Muscle layer of duodenum (tissue), 2 donors: ENCODE results near the gene SIL1.
"Not testable (repeated sequence)": the region's sequence is repeated elsewhere in the genome, so short reads cannot be mapped to it uniquely, and the experiment has no call there.

Experiments
- H3K27ac ChIP-seq: one replicate; pipeline ENCODE4 v1.7.0; 2013; ENCODE audit warnings: mild to moderate bottlenecking, low read length
- H3K27me3 ChIP-seq: one replicate; pipeline ENCODE4 v1.7.0; 2013; ENCODE audit warnings: low read depth, mild to moderate bottlenecking, control low read depth, low read length
- H3K36me3 ChIP-seq, 2 donors: one replicate each; pipeline ENCODE4 v1.7.0; 2013; ENCODE audit warnings: low read length in 2 of 2, control low read depth in 1 of 2, mild to moderate bottlenecking in 1 of 2; ENCODE audit not compliant: insufficient read depth in 2 of 2, control insufficient read depth in 1 of 2
- H3K4me1 ChIP-seq, 2 donors: one replicate each; pipeline ENCODE4 v1.7.0; 2013; ENCODE audit warnings: low read length in 2 of 2, mild to moderate bottlenecking in 2 of 2, control low read depth in 1 of 2, moderate library complexity in 1 of 2; ENCODE audit not compliant: insufficient read depth in 2 of 2, control insufficient read depth in 1 of 2
- H3K4me3 ChIP-seq, 2 donors: one replicate each; pipeline ENCODE4 v1.7.0; 2013; ENCODE audit warnings: low read length in 2 of 2, low read depth in 1 of 2, mild to moderate bottlenecking in 1 of 2
- H3K9me3 ChIP-seq, 2 donors: one replicate each; pipeline ENCODE4 v1.7.0; 2013; ENCODE audit warnings: low read length in 2 of 2, control low read depth in 1 of 2, mild to moderate bottlenecking in 1 of 2; ENCODE audit not compliant: control insufficient read depth in 1 of 2
- donor health status: healthy.

Gene SIL1

DNA sequence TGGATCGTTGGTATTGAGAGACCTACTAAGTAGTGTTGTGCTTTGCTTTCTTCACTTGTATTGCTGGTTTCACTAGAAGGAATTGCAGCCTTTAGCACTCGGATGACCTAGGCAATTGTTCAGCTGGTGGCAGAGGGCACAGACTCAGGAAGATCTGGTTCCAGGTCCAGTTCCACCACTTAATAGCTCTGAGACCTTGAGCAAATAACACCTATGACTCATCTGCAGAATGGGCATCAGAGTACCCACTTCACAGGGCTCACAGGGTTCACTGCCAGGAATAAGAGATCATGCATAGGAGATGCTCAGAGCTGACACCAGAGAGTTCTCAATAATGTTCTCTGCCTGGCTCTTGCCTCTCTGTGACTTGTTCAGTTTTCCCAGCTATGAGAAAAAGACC, 133.6 kb downstream of the SIL1 start:
- Histone ChIP-seq H3K27ac (no peak overlapping the region), H3K4me1 (peaks cover 0 to 5% of the 10 kb centered on the region in 2 donors)

GRCh38 chr5:139063664-139064054, 134.5 kb downstream of the SIL1 start:
- H3K4me3 ChIP-seq, result no peak overlapping the region
- H3K4me1 ChIP-seq, result peaks cover 0 to 5% of the 10 kb centered on the region in 2 donors
- H3K9me3 ChIP-seq, result no peaks in the 10 kb centered on the region
- H3K36me3 ChIP-seq, result no peaks in the 10 kb centered on the region
- no peaks in the 10 kb centered on the region for H3K27me3 ChIP-seq
- no peak overlapping the region for H3K27ac ChIP-seq

More for the DNA sequence above, 133.6 kb downstream of the SIL1 start:
- Histone ChIP-seq H3K27me3 (no peaks in the 10 kb centered on the region), H3K36me3 (no peaks in the 10 kb centered on the region), H3K9me3 (no peaks in the 10 kb centered on the region), H3K4me3 (no peak overlapping the region)

- Histone ChIP-seq H3K4me3 (no peak overlapping the region), H3K9me3 (no peaks in the 10 kb centered on the region), H3K27me3 (no peaks in the 10 kb centered on the region), H3K27ac (no peak overlapping the region), H3K4me1 (peaks cover 0 to 5% of the 10 kb centered on the region in 2 donors), H3K36me3 (no peaks in the 10 kb centered on the region)
These were observed 135.1 kb downstream of the SIL1 start for GRCh38 chr5:139062910-139063663.

DNA sequence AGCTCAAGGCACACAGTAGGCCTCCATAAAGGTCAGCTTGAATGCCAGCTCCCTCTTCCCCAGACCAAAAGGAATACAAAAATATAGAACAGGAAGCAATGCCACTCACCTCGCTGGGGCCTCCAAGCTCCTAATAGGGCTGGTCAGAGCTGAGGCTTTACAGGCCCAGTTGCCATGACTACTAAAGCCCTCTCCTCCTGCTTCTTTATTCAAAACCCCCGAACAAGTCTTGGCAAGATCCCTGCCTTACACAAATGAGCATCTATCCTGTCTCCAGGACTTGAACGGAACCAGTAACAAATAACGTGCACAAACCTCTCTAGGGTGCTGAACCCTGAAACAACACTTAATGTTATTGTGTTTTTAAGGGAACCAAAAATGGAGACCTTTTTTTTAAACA, 136.3 kb downstream of the SIL1 start:
- peaks cover 0 to 5% of the 10 kb centered on the region in 2 donors for H3K4me1 ChIP-seq
- no peak overlapping the region for H3K27ac ChIP-seq
- H3K36me3 ChIP-seq, result no peaks in the 10 kb centered on the region
- H3K9me3 ChIP-seq, result no peaks in the 10 kb centered on the region
- H3K27me3 ChIP-seq, result no peaks in the 10 kb centered on the region
- H3K4me3 ChIP-seq, result no peak overlapping the region

GRCh38 chr5:139061274-139061673, 136.9 kb downstream of the SIL1 start:
- Histone ChIP-seq H3K4me1 (peaks cover 0 to 5% of the 10 kb centered on the region in 2 donors), H3K27ac (no peak overlapping the region), H3K9me3 (no peaks in the 10 kb centered on the region), H3K36me3 (no peaks in the 10 kb centered on the region), H3K27me3 (no peaks in the 10 kb centered on the region), H3K4me3 (no peak overlapping the region)

DNA sequence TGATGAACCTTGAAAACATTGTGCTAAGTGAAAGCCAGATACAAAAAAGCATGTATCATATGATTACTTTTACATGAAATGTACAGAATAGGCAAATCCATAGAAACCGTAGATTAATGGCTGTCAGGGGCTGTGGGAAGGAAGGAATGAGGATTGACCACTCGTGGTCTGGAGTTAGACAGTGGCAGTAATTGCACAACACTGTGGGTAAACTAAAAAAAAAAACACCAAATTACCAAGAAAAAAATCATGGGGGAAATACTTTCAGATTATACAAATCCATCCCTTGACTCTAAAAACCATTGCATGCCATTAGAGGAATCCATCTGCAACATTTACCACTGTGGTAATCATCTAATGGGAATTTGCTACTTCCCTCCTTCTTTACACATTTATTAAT, 140.0 kb downstream of the SIL1 start:
- peaks cover 0 to 5% of the 10 kb centered on the region in 2 donors for H3K4me1 ChIP-seq
- H3K4me3 ChIP-seq, result no peak overlapping the region

GRCh38 chr5:139057045-139057939, 140.9 kb downstream of the SIL1 start:
- H3K4me3 ChIP-seq, H3K4me1 ChIP-seq, H3K27ac ChIP-seq, H3K27me3 ChIP-seq, H3K36me3 ChIP-seq, H3K9me3 ChIP-seq: not testable (repeated sequence)

More for the DNA sequence above, 140.0 kb downstream of the SIL1 start:
- Histone ChIP-seq H3K36me3 (no peaks in the 10 kb centered on the region), H3K27me3 (no peaks in the 10 kb centered on the region), H3K27ac (no peak overlapping the region), H3K9me3 (no peaks in the 10 kb centered on the region)

GRCh38 chr5:139052975-139053374, 145.2 kb downstream of the SIL1 start:
- H3K27me3 ChIP-seq, result no peaks in the 10 kb centered on the region
- no peaks in the 10 kb centered on the region for H3K36me3 ChIP-seq

GRCh38 chr5:139051392-139051791, 146.8 kb downstream of the SIL1 start:
- no peaks in the 10 kb centered on the region for H3K9me3 ChIP-seq
- peaks cover 5 to 10% of the 10 kb centered on the region in 2 donors for H3K4me1 ChIP-seq
- H3K36me3 ChIP-seq, result no peaks in the 10 kb centered on the region
- H3K27ac ChIP-seq, result no peak overlapping the region
- no peak overlapping the region for H3K4me3 ChIP-seq
- no peaks in the 10 kb centered on the region for H3K27me3 ChIP-seq

More at GRCh38 chr5:139052975-139053374, 145.2 kb downstream of the SIL1 start:
- H3K4me1 ChIP-seq, result peaks cover 5 to 10% of the 10 kb centered on the region in 2 donors
- no peak overlapping the region for H3K27ac ChIP-seq
- H3K9me3 ChIP-seq, result no peaks in the 10 kb centered on the region
- no peak overlapping the region for H3K4me3 ChIP-seq

DNA sequence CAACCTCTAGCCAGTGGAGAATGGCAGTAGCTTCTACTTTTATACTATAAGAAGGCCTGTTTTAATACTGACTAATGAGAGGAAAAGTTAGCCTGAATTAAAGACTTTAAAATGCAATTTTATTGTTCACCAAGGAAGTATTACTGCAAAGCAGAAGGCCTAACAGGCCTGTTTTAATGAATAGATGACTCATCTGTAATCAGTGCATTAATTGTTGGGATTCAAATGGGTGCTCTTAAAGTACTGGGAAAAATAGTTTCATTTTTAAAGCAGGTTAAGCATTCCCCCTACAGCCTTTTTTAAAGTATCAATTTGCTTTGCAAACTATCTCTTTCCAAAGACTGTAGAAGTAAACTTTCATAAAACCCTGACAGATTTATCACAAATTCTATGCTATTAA, 147.7 kb downstream of the SIL1 start:
- Histone ChIP-seq H3K27me3 (no peaks in the 10 kb centered on the region), H3K36me3 (no peaks in the 10 kb centered on the region), H3K4me3 (no peak overlapping the region), H3K9me3 (no peaks in the 10 kb centered on the region), H3K4me1 (peaks cover 5 to 10% of the 10 kb centered on the region in 2 donors), H3K27ac (no peak overlapping the region)

- Histone ChIP-seq H3K27me3 (no peaks in the 10 kb centered on the region), H3K4me3 (no peak overlapping the region), H3K9me3 (no peaks in the 10 kb centered on the region), H3K4me1 (peaks cover 5 to 10% of the 10 kb centered on the region in 2 donors), H3K27ac (no peak overlapping the region), H3K36me3 (no peaks in the 10 kb centered on the region)
These were observed 148.4 kb downstream of the SIL1 start for GRCh38 chr5:139049780-139050179.
